Measurements from ENCODE around the gene PROP1.
"Not testable (repeated sequence)": the region's sequence is repeated elsewhere in the genome, so short reads cannot be mapped to it uniquely, and the experiment has no call there.

The PROP1 gene

DNA sequence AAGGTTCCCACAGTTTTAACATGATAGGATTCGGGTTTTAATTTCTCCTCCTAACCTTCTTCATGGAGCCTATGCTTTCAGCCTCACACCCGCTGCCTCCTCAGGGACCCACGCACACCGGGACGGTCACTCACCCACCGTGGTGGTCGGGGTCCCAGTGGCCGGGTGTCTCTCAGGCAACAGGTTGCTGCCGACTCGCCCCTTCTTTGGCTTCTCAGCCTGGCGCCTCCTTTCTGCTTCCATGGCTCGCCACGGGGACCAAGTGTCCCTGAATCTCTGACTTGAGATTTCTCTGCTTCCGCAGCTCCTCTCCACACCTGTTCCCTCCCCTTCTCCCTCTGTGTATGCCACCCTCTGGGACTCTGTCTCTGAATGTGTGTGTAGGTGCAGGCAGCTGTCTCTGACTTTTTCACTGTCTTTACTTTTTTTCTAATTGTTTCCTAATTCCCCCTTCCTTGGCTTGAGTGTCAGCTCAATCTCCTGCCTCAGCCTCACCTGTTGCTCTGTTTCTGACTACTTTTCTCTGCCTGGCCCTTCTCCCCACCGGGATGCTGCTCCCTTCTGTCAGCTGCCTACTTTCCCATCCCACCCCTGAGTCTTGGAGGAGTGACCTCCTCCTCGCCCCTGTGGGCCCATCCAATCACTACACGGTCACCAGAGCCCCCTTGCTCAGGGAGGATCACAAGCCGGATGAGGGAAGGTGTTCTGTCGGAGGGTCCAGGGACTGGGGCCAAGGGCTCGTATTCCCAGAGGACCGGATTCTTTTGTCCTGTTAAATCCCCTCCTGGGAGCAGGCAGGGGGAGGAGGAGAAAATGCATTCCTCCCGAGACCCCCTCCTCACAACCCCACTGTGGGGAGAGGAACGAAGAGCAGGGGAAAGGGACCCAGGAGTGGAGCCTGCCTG is at the start of gene PROP1:
Gene PROP1 (minus strand): TSS at position 552 of the 905 bp plus-strand sequence. CDS start 309 bp downstream, at position 243.
- H3K4me3 ChIP-seq (ENCODE audit: low read depth, low read length) = no peak within 1 kb of the TSS
- no peak for DNase-seq (ENCODE audit: low read depth)
- TF ChIP-seq, protein P1, sequence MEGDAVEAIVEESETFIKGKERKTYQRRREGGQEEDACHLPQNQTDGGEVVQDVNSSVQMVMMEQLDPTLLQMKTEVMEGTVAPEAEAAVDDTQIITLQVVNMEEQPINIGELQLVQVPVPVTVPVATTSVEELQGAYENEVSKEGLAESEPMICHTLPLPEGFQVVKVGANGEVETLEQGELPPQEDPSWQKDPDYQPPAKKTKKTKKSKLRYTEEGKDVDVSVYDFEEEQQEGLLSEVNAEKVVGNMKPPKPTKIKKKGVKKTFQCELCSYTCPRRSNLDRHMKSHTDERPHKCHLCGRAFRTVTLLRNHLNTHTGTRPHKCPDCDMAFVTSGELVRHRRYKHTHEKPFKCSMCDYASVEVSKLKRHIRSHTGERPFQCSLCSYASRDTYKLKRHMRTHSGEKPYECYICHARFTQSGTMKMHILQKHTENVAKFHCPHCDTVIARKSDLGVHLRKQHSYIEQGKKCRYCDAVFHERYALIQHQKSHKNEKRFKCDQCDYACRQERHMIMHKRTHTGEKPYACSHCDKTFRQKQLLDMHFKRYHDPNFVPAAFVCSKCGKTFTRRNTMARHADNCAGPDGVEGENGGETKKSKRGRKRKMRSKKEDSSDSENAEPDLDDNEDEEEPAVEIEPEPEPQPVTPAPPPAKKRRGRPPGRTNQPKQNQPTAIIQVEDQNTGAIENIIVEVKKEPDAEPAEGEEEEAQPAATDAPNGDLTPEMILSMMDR (IDR thresholded peaks at IDR 0.05; ENCODE audit: low read depth, low read length) = no peak
- TF ChIP-seq, protein P2, sequence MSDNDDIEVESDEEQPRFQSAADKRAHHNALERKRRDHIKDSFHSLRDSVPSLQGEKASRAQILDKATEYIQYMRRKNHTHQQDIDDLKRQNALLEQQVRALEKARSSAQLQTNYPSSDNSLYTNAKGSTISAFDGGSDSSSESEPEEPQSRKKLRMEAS (IDR thresholded peaks at IDR 0.05; ENCODE audit: low read depth, low read length) = no peak
- TF ChIP-seq POLR2A (IDR thresholded peaks at IDR 0.05; ENCODE audit: extremely low read depth, insufficient read length) (no peak), MYC (IDR thresholded peaks at IDR 0.05; ENCODE audit: low read depth, low read length) (no peak)

GRCh38 chr5:178019379-178020030 is 23.5 kb upstream of the PROP1 start:
- not testable (repeated sequence) for DNase-seq (ENCODE audit: low read depth); H3K4me3 ChIP-seq (ENCODE audit: low read depth, low read length)

GRCh38 chr5:178012758-178013157 is 16.7 kb upstream of the PROP1 start:
- not testable (repeated sequence) for H3K4me3 ChIP-seq (ENCODE audit: low read depth, low read length); DNase-seq (ENCODE audit: low read depth)

DNA sequence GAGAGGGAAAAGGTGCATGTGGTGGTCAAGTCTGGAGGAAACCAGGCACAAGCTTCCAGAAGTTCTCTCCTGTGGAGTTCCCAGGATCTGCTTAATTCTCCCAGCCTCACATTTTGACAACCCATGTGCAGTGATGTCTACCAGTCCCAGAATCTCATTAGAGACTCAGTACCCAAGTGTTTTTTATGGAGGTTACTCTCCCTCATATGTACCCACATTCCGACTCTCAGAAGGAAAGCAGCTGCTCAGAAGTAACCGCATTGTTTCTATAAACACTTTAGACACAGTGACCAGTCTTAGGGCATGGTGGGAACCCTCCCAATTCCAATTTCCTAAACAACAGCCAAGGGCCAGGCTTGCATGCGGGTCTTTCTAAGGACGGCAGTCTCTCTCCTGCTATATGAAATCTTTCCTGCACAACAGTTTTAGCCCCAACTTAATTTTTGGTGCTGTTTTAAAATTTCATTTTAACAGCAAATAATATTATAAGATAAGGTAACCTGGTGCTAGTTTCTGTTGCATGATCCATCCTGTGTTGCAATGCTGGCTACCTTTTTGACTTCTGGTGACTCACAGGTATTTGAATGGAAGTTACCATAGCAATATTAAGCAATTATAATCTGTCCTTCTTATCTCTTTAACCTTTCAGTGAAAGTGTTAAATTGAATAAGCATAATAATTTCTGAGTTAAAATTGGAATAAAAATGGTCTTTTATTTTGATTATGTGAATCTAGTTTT is 15.9 kb upstream of the PROP1 start:
- DNase-seq (ENCODE audit: low read depth); H3K4me3 ChIP-seq (ENCODE audit: low read depth, low read length): not testable (repeated sequence)

DNA sequence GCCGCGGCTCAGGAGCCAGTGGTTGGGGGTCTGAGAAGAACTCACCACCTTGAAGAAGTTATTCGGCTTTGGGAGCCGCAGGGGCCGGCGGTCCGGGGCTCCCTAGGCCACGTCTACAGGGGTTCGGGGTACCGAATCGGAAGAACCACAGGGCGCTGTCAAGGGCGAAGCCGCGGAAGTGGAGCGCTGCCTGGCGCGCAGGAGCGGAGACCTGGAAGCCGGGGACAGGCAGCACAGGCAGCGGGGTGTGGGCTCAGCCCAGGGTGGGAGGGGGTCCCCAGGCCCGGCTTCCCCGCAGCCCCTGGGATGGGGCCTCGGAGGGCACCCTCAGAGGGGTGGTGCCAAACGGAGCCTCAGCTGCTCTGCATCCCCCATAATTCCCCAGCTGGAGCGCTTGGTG is 11.2 kb upstream of the PROP1 start:
- H3K4me3 ChIP-seq (ENCODE audit: low read depth, low read length); DNase-seq (ENCODE audit: low read depth): not testable (repeated sequence)

DNA sequence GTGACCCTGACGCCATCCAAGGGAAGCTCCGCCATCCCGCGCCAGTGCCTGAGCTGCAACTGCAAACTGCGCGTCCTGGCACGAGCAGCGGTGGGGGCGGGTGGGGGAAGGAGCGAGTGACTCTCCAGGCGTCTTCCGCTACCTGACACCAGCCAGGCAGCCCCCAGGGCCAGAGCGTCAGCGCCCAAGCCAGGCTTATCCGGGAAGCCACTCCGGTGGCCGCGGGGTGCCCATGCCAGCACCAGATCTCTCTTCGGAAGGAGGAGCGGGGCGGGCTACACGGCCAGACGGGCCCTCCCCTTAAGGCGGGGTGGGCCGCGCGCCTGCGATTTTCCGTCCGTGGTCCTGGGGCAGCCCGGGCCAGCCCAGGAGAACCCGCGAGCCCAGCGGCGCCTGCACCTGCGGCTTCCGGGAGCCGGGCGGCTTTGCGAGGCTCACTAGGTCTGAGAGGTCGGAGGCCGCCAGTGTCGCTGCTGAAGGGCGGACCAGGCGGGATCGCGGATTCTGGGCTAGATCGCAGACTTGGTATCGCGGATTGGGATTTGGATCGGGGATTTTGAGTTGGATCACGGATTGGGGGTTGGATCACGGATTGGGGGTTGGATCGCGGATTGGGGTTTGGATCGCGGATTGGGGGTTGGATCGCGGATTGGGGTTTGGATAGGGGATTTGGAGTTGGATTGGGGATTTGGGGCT is 10.6 kb upstream of the PROP1 start:
- H3K4me3 ChIP-seq (ENCODE audit: low read depth, low read length) = not testable (repeated sequence)
- DNase-seq (ENCODE audit: low read depth) = peak; percentile 3

GRCh38 chr5:178006181-178006535 is 10.1 kb upstream of the PROP1 start:
- H3K4me3 ChIP-seq (ENCODE audit: low read depth, low read length); DNase-seq (ENCODE audit: low read depth): not testable (repeated sequence)

DNA sequence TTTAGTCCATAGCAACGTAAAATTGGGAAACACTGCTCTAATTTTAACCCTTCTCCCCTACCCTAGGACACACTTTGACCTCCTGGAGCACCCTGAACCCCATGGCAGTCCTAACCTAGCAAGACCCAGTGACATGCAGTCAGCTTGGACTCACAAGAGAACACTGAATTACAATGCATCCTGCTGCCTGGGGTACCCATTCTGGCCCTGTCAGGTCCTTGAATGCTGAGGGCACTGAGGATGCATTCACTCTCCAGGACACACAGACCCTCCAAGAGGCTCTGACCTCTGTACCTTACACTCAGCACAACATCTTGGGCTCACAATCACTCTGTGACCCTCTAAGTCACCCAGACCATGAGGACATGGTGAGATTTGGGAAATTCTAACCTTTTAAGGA is 1.8 kb upstream of the PROP1 start:
- H3K4me3 ChIP-seq (ENCODE audit: low read depth, low read length) = no peak overlapping the region
- DNase-seq (ENCODE audit: low read depth) = no peak
- TF ChIP-seq POLR2A (IDR thresholded peaks at IDR 0.05; ENCODE audit: extremely low read depth, insufficient read length) = no peak
- TF ChIP-seq, protein P2 (IDR thresholded peaks at IDR 0.05; ENCODE audit: low read depth, low read length) = no peak
- TF ChIP-seq MYC (IDR thresholded peaks at IDR 0.05; ENCODE audit: low read depth, low read length) = no peak
- TF ChIP-seq, protein P1 (IDR thresholded peaks at IDR 0.05; ENCODE audit: low read depth, low read length) = no peak

DNA sequence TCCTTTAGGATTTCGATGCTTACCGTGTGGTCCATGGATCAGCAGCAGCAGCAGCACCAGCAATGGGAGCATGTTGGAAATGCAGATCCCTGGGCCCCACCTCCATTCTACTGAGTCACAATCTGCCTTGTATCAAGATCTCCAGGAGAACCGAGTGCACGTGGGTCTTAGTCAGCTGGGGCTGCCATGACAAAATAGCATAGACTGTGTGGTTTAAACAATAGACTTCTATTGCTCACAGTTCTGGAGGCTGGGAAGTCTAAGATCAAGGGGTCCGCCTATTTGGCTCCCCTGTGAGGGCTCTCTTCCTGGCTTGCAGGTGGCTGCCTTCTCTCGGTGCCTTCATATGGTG is 1.3 kb upstream of the PROP1 start:
- no peak for TF ChIP-seq MYC (IDR thresholded peaks at IDR 0.05; ENCODE audit: low read depth, low read length)
- H3K4me3 ChIP-seq (ENCODE audit: low read depth, low read length) = no peak overlapping the region
- DNase-seq (ENCODE audit: low read depth) = no peak

Measured in NB4 (cell line).